ENCODE measurements around the gene TRIP6. TPM values are rescaled to one million over a fixed set of nuclear protein-coding genes. Genes with fewer than 3 reads are reported as not detected.

Gene TRIP6
- total RNA-seq, 2 donors from 2014 or later, result 107 to 114 TPM

DNA sequence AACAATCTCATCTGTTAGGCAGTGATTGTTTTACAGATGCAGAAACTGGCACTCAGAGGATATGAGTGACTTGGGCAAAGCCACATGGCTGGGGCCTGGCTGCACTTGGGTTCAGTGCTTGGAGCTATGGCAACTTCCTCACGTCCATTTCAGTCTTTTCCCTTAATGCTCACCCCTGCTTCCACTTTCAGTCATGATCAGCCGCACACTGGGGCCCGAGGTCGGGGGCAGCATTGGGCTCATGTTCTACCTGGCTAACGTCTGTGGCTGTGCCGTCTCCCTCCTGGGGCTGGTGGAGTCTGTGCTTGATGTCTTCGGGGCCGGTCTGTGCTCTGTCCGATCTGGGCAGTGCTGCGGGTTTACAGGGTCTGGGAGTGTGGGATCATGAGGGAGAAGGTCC, 11.7 kb upstream of the TRIP6 start:
- H3K27me3 Mint-ChIP-seq (ENCODE audit: insufficient read depth), result no peaks in the 10 kb centered on the region
- DNase-seq, result no peak
- no peaks in the 10 kb centered on the region for H3K4me1 ChIP-seq (ENCODE audit: control insufficient read depth, insufficient read depth, low read length)
- peaks cover 24% of the 10 kb centered on the region for H3K36me3 Mint-ChIP-seq (ENCODE audit: low read depth)
- H3K36me3 ChIP-seq (ENCODE audit: control insufficient read depth, insufficient read depth, low read length), result peaks cover 12% of the 10 kb centered on the region
- no peak overlapping the region for H3K4me3 ChIP-seq (ENCODE audit: low read length)
- no peaks in the 10 kb centered on the region for H3K27me3 ChIP-seq (ENCODE audit: control insufficient read depth, insufficient read depth, low read length, poor library complexity, severe bottlenecking)
- TF ChIP-seq, protein P1, sequence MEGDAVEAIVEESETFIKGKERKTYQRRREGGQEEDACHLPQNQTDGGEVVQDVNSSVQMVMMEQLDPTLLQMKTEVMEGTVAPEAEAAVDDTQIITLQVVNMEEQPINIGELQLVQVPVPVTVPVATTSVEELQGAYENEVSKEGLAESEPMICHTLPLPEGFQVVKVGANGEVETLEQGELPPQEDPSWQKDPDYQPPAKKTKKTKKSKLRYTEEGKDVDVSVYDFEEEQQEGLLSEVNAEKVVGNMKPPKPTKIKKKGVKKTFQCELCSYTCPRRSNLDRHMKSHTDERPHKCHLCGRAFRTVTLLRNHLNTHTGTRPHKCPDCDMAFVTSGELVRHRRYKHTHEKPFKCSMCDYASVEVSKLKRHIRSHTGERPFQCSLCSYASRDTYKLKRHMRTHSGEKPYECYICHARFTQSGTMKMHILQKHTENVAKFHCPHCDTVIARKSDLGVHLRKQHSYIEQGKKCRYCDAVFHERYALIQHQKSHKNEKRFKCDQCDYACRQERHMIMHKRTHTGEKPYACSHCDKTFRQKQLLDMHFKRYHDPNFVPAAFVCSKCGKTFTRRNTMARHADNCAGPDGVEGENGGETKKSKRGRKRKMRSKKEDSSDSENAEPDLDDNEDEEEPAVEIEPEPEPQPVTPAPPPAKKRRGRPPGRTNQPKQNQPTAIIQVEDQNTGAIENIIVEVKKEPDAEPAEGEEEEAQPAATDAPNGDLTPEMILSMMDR (conservative IDR thresholded peaks at IDR 0.05), result no peak
- no peaks in the 10 kb centered on the region for H3K9me3 ChIP-seq (ENCODE audit: control insufficient read depth, low read length)
- H3K9ac ChIP-seq (ENCODE audit: extremely low read depth, low read length, poor library complexity, severe bottlenecking), result no peak overlapping the region
- H3K9me3 Mint-ChIP-seq, result no peaks in the 10 kb centered on the region
- H3K4me3 Mint-ChIP-seq, result no peak overlapping the region
- H3K27ac ChIP-seq (ENCODE audit: low read depth, low read length), result no peak overlapping the region
- H3K27ac Mint-ChIP-seq, result peak overlapping the region; percentile 24
- H3K4me1 Mint-ChIP-seq, result peaks cover 7% of the 10 kb centered on the region
- 94 to 98% methylated on average over 7 to 10 of the region's 10 CpGs for WGBS, 2 experiments (ENCODE audit: insufficient coverage in 1 of 2, insufficient read length in 1 of 2)

DNA sequence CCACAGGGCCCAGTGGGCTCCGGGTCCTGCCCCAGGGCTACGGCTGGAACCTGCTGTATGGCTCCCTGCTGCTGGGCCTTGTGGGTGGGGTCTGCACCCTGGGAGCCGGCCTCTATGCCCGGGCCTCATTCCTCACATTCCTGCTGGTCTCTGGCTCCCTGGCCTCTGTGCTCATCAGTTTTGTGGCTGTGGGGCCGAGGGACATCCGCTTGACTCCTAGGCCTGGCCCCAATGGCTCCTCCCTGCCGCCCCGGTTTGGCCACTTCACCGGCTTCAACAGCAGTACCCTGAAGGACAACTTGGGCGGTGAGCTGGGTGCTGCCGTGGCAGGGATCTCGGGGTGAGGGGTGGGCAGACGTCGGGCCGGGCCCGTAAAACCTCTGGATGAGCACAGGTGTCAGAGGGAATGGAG, 10.3 kb upstream of the TRIP6 start:
- H3K36me3 Mint-ChIP-seq (ENCODE audit: low read depth), result peaks cover 34% of the 10 kb centered on the region
- Histone ChIP-seq H3K9me3 (ENCODE audit: control insufficient read depth, low read length) (no peaks in the 10 kb centered on the region), H3K27me3 (ENCODE audit: control insufficient read depth, insufficient read depth, low read length, poor library complexity, severe bottlenecking) (no peaks in the 10 kb centered on the region), H3K9ac (ENCODE audit: extremely low read depth, low read length, poor library complexity, severe bottlenecking) (no peak overlapping the region), H3K4me1 (ENCODE audit: control insufficient read depth, insufficient read depth, low read length) (no peaks in the 10 kb centered on the region), H3K36me3 (ENCODE audit: control insufficient read depth, insufficient read depth, low read length) (peaks cover 18% of the 10 kb centered on the region), H3K27ac (ENCODE audit: low read depth, low read length) (no peak overlapping the region), H3K4me3 (ENCODE audit: low read length) (no peak overlapping the region)
- H3K27ac Mint-ChIP-seq, result no peak overlapping the region
- DNase-seq, result peak; percentile 65
- H3K27me3 Mint-ChIP-seq (ENCODE audit: insufficient read depth), result no peaks in the 10 kb centered on the region
- WGBS, 2 experiments (ENCODE audit: insufficient coverage in 1 of 2, insufficient read length in 1 of 2), result 87 to 92% methylated on average over 12 to 16 of the region's 16 CpGs
- TF ChIP-seq, protein P1 (conservative IDR thresholded peaks at IDR 0.05), result no peak
- no peak overlapping the region for H3K4me3 Mint-ChIP-seq
- no peaks in the 10 kb centered on the region for H3K9me3 Mint-ChIP-seq
- H3K4me1 Mint-ChIP-seq, result peaks cover 6% of the 10 kb centered on the region

DNA sequence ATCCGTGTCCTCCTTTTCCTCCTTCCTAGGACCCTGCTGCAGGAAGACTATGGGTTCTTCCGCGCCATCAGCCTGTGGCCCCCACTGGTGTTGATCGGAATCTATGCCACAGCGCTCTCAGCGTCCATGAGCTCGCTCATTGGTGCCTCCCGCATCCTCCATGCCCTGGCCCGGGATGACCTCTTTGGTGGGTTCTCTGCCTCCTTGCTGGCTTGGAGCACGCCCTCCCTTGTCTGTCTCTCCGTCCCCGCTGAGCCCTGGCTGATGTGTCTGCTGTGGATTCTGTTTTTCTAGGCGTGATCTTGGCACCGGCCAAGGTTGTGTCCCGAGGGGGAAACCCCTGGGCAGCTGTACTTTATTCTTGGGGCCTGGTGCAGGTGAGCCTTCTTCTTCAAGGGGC, 7.3 kb upstream of the TRIP6 start:
- H3K9me3 ChIP-seq (ENCODE audit: control insufficient read depth, low read length), result no peaks in the 10 kb centered on the region
- peaks cover 5% of the 10 kb centered on the region for H3K4me1 Mint-ChIP-seq
- H3K36me3 ChIP-seq (ENCODE audit: control insufficient read depth, insufficient read depth, low read length), result peaks cover 18% of the 10 kb centered on the region
- WGBS, 2 experiments (ENCODE audit: insufficient coverage in 1 of 2, insufficient read length in 1 of 2), result 90 to 94% methylated on average over 13 to 15 of the region's 15 CpGs
- TF ChIP-seq, protein P1 (conservative IDR thresholded peaks at IDR 0.05), result no peak
- no peak overlapping the region for H3K4me3 ChIP-seq (ENCODE audit: low read length)
- peak overlapping the region; percentile 66 for H3K27ac Mint-ChIP-seq
- H3K9ac ChIP-seq (ENCODE audit: extremely low read depth, low read length, poor library complexity, severe bottlenecking), result no peak overlapping the region
- H3K4me3 Mint-ChIP-seq, result no peak overlapping the region
- no peak for DNase-seq
- H3K27ac ChIP-seq (ENCODE audit: low read depth, low read length), result no peak overlapping the region
- H3K36me3 Mint-ChIP-seq (ENCODE audit: low read depth), result peaks cover 50% of the 10 kb centered on the region
- no peaks in the 10 kb centered on the region for H3K27me3 Mint-ChIP-seq (ENCODE audit: insufficient read depth)
- H3K4me1 ChIP-seq (ENCODE audit: control insufficient read depth, insufficient read depth, low read length), result peaks cover 3% of the 10 kb centered on the region
- H3K9me3 Mint-ChIP-seq, result no peaks in the 10 kb centered on the region
- H3K27me3 ChIP-seq (ENCODE audit: control insufficient read depth, insufficient read depth, low read length, poor library complexity, severe bottlenecking), result no peaks in the 10 kb centered on the region

All from endodermal cell (in vitro differentiated cells).